HuH-7 (cell line): ENCODE results near the gene AEBP1.

Experiments used
- DNase-seq: peaks from one replicate; pipeline ENCODE4 v3.0.0; 2011; ENCODE audit warnings: low spot score

AEBP1 gene

GRCh38 chr7:44066494-44067063 lies 37.6 kb upstream of the AEBP1 start:
- DNase-seq: no peak

DNA sequence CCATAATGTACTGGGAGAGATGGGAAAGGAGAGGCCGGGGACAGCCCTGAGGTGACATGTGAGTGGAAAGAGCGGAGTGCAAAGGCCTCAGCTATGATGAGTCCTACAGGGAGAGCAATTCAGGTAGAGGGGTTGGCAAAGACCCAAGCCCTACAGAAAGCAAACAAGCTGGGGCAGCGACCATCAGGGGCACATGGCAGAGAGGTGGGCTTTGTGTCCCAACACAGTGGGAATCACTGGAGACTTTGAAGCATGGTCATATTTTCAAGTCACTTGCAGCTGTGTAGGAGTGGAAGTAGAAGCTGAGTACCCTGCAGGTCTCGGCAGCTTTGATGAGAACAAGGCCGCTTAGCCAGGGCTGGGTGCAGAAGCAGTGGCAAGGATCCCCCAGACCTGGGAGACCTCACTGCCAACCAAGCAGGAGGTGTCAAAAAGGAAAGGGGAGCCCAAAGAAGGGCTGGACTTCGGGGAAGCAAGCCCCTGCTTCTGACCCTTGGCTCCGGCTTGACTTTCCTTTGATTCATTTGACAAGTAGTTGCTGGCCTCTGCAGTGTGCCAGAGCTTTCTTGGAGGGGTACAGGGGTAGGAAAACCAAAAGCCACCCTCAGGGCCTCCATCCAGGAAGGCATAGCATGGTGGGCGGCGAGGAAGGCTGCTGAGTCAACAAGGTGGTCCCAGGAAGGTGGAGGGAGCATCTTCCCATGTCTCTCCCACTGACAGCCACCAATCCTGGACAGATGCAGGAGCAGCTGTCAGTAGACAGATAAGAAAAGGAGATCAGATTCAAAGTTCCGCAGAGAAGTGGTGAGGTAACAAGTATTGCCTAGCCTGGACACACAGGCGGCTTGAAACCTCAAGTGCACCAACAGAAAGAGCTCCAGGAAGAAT lies 36.8 kb upstream of the AEBP1 start:
- no peak for DNase-seq

DNA sequence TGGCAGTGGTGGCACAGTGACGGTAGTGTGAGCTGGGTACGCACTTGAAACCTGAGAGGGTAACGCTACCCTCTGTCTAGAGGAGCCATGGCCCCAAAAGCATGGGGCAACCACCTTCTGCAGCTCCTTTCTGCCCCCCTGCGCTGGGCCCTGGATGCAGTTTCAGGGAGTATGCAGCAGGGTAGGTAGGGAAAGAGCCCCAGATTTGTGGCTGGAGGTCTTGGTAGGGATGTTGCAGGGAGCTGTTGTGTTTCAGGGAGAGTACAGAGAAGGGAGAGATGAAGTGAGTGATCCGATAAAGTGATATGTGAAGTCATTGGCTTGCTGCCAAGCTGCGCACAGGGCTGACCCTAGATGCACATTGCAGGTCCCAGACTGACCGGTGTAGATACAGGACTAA lies 36.1 kb upstream of the AEBP1 start:
- DNase-seq: no peak

- DNase-seq: peak; percentile 80
Observed at GRCh38 chr7:44071726-44072363, 32.3 kb upstream of the AEBP1 start.

DNA sequence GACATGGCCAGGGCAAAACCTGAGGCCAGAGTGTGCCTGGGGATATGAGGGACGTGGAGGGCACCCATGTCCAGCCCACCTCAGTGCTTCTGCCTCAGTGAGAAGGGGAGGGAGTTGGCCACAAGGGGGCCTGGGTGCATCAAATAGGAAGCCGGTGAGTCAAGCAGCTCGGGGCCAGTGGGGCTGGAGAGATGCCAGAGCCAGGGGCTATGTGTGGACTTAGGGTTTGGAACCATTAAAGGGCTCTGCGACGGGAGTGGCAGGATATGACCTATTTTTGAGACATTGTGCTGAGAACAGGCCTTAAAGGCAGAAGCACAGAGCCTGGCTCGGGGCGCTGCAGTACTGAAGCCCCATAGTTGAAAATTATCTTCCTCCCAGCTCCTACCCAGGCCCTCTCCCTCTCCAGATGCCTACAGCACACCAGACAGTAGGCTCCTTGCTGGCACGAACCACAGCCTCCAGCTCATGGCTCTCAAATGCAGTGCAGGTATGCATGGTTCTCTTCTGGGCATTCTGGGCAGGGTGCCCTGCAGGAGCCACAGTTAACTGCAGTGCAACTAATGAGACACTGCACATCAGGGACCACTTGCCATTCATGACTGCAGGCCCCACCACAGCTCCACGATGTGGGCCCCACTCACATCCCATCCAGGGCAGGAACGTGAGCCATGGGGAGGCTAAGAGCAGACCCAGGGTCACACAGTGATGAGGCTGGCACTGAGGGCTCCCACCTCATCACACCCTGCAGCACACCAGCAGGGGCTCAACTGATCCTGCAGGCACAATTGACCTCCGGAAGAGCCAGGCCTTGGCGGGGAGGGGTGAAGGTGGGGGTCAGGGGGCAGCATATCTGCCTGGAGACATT lies 31.5 kb upstream of the AEBP1 start:
- DNase-seq: peak; percentile 92

GRCh38 chr7:44073664-44074348 lies 30.3 kb upstream of the AEBP1 start:
- DNase-seq: no peak

DNA sequence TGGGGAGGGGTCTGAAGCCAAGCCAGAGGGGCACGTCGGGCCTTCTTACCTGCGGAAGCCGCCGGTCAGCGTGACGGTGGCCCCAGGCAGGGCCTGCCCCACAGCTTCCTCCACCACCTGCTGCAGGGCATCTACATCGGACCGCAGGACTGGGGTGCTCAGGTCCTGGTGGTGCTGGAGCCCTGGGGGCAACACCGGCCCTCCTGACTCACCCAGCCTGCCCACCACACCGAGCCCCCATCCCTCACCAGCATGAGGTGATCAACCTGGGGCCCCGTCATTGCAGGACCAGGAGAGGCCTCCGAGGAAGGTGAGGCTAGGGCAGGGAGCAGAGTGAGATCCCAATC lies 29.8 kb upstream of the AEBP1 start:
- DNase-seq: no peak

GRCh38 chr7:44075296-44076075 lies 28.7 kb upstream of the AEBP1 start:
- no peak for DNase-seq

DNA sequence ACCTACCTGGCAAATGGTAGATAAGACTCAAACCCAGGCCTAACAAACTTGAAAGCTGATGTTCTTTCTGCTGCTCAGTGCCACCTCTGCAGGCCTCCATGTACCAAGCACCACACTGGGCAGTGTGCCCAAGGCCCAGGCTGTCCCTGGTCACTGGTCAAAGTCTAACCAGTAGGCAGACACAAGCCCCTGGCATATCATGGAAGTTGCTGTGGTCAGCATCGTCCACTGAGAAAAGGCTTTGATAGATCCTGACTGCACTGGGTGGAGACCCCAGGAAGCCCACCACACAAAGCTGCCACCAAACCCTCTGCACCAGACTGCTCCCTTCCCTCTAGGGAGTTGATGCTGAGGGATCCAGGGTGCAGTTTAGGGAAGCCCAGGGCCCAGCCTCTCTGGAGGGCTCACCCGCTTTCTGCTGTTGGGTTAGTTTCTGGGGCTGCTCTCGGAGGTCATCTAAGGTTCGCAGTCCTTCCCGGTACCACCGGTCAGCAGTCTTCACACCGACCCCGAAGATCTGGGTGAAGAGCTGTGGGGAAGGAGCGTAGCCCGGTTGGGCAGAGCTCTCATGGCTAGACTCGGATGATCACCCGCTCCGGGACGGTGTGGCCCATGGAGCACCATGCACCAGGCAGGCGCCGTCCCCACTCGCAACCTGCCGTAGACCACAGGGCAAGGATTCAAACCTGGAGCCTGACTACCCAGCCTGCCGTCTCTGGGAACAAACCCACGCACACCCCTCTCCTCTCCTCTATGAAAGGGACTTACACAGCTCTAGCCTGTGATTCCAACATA lies 27.8 kb upstream of the AEBP1 start:
- no peak for DNase-seq

DNA sequence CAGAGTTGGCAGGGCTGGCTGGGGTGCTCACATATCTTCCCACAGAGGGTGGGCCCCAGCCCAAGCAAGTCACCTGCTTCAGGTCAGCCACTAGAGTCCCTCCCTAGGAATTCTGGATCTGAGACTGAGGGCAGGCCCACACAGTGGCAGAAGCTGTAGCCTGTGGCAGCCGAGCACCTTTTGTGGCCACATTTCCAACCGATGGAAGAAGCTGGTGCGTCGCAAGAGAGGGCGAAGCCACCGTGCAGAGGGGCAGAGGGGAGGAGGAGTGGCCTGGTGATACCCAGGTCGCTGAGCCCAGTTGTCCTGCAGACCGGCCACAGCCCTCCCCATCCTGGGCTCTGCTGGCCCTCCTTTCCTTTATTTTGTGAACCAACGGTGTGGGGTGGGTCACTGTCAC lies 27.1 kb upstream of the AEBP1 start:
- no peak for DNase-seq

DNA sequence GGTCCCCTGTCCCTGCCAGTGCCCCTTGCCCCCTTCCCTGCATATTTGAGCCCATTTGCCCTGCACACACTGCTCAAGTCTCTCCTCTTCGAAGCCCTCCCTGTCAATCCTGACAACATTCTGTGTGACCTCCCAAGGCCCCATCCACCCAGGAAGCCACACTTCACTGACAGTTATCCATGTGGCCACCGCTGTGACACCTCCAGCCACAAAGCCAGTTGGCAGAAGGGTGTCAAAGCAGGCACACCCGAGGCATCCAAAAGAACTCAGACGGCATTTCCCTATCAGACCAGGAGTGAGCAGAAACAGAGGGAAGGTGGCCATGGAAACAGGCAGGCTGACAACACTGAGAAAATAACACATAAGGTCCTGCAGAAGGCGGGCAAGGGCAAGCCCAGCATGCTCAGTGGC lies 26.5 kb upstream of the AEBP1 start:
- DNase-seq: no peak

DNA sequence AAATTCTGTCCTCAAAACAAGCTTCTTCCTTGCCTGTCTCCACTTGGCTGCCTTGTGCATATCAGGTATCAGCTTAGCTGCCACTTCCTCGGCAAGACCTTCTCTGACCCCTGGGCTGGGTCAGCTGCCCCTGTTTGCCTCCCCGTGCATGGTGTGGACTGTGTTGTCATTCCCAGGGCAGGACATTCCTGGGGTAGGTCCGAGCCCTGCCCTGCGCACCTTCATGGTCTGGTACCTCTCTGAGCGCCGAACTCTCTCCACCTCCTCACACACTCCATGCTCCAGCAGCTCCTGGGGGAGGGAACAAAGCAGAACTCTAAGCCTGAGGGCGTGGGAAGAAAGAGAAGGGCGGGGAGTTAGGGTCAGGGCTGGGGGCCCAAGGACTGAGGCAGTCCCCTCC lies 25.6 kb upstream of the AEBP1 start:
- no peak for DNase-seq

- no peak for DNase-seq
Observed at GRCh38 chr7:44079331-44080021, 24.7 kb upstream of the AEBP1 start.

GRCh38 chr7:44080118-44080517 lies 24.0 kb upstream of the AEBP1 start:
- no peak for DNase-seq

DNA sequence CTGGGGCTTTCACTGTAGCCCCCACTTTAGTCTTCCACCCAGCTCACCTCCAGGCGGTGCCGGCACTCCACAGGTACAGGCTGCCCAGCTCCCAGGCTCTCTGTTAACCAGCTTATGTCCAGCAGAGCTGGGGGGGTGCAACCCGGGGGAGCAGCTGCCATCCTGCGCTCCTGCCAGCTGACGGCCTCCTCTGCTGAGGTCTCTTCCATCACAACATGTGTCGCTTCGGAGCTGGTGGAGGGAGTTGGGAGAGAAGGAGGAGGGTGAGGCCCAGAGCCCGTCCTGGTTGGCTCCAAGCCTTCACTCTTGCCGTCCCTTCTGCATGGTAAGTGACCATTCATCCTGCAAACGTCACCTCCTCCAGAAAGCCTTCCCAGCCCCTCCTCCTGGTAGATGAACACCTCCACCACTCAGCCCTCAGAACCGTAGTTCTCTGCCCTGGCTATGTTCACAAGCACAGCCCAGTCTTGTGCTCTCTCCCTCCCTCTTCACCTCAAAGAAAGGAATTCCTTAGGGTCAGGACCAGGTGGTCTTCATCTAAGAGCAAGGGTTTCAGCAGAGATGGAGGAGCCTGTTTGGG lies 23.4 kb upstream of the AEBP1 start:
- no peak for DNase-seq

DNA sequence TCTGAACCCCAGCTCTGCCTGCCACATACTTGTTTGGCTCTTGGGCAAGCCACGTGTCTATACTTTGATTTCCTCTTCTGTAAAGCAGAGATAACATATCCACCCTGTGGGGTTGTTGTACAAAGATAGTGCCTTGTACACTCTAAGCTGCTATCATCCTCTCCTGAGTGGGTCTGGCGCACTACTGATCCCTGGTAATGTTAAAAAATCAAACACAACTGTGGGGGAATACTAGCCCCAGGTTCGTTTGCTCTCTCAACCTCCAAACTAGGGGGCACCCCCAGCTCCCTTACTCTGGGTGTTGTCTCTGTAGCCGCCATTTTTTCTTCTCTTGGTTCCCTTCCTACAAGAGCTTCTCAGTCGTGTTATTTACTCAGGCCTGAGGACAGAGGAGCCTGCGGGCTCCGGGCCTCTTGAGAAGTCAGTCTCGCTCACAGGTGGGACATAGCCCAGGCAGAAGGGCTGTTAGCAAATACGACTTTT lies 22.8 kb upstream of the AEBP1 start:
- DNase-seq: no peak

DNA sequence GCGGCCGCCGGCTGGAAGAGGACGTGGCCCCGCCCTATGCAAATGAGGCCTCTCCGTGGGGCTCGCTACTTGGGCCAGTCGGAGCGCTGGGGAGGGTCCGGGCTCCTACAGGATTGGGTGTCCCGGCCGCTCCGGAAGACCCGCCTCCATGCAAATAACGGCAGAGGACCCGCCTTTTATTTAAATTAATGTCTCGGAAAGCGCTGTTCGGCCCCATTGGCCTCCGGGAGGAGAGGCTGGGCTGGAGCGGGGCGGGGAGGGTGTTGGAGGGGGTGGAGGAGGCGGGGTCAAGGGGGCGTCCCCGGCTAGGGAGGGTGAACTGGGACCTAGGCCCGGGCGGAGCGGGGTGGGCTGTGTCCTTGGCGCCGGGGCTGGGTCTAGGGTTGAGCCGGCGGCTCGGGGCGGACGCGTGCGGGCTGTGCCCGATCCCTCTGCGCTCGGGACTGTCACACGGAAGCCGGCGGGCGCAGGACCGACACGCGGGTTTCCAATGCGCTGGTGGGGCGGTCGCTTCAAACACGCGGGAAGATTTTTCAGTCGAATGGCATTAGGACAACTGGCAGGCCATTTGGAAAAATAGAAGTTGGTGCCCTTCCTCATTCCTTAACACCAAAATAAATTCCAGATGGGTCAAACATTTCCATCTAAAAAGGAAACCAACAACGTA lies 21.5 kb upstream of the AEBP1 start:
- peak; percentile 99 for DNase-seq

DNA sequence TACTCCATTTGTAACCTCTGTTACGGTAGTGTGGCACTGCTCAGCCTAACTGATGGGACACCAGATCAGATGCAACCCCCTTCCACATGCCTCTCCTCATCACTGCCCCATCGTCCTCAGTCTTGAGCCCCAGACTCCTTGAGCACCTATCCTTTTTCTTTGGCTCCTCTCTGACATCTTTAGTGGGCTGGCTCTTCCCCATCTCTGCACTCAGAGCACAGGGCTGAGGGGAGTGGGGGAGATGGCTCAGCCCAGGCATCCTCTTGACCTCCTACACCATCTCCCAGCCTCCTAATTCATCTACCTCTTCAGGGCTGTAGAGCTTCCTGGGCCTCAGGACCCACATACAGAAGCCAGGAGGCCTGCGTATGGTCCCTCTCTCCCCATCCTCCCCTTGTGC lies 20.3 kb upstream of the AEBP1 start:
- no peak for DNase-seq

GRCh38 chr7:44084701-44085100 lies 19.4 kb upstream of the AEBP1 start:
- no peak for DNase-seq
